ENCODE results near the gene KCTD17.

KCTD17 gene

DNA sequence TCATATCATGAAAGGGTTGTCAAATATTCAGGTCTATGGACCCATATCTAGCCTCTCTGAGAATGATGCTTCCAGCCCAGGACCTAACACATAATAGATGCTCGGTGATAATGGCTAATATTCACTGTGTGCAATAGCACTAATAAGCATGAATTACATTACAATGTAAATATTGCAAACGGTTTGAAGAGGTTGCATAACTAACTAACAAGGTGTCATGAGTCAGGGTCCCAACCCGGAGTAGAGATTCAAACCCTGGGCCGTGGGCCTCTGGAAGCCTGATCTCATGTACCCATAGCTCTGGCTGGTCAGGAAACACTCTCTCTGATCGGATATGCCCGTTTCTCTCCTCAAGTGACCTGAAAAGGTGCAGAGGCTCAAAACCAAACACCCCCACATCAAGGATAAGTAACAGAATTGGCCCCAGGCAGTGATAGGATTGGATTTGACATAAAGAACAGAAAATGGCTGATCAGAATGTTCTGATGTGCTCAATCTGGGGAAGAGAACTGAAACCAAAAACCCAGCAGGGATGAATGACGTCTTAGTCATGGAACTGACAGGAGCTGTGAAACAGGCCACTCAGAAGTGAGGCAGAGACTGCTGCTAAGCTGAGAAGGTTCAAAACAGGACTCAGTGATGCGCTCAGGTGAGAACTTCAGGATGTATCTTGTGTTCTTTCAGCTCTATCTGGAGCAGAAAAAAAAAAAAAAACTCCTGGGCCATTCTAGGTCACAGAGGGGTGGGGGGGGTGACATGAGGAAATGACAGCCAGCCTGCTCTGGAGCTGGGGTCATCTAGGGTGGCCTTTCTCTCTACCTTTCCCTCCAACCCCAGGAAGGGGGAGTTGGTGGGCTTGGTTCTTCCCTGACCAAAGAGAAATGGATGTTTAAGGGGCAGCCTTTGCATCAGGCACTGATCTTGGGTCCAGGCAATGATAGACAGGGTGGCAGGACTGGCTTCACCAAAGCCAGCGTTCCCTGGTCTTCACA, 6.6 kb upstream of the KCTD17 start:
- Histone ChIP-seq H3K27ac (ENCODE audit: low read depth, low read length) (no peak overlapping the region), H3K4me3 (ENCODE audit: low read depth, low read length) (no peak overlapping the region), H3K9ac (ENCODE audit: low read length) (no peak overlapping the region), H3K27me3 (ENCODE audit: control insufficient read depth, insufficient read depth, low read length) (no peaks in the 10 kb centered on the region; the same call in 1 of the 2 replicates), H3K36me3 (ENCODE audit: control insufficient read depth, insufficient read depth, low read length) (no peaks in the 10 kb centered on the region), H3K4me1 (ENCODE audit: control insufficient read depth, insufficient read depth, low read length) (peaks cover 17% of the 10 kb centered on the region), H3K9me3 (ENCODE audit: control insufficient read depth, insufficient read depth, low read depth, low read length) (no peaks in the 10 kb centered on the region)

DNA sequence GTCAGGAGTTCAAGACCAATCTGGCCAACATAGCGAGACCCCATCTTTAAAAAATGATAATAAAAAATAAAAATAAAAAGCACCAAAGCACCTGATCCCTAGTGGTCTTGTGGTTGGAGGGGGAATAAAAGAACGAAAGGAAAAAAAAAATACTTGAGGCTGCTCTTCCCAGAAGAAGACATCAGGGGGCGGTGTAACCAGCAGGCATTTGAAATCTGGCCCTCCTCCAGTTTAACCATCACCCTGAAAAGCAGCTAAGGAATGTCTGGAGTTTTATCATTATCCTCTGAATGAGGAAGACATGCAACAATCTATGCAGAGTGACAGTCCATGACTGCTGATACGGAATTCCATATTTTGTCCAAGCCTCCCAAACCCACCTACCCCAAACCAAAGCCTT, 5.6 kb upstream of the KCTD17 start:
- Histone ChIP-seq H3K4me3 (ENCODE audit: low read depth, low read length) (no peak overlapping the region), H3K9ac (ENCODE audit: low read length) (no peak overlapping the region), H3K27ac (ENCODE audit: low read depth, low read length) (no peak overlapping the region), H3K27me3 (ENCODE audit: control insufficient read depth, insufficient read depth, low read length) (peaks cover 6% of the 10 kb centered on the region; the same call in 1 of the 2 replicates), H3K36me3 (ENCODE audit: control insufficient read depth, insufficient read depth, low read length) (no peaks in the 10 kb centered on the region), H3K9me3 (ENCODE audit: control insufficient read depth, insufficient read depth, low read depth, low read length) (no peaks in the 10 kb centered on the region), H3K4me1 (ENCODE audit: control insufficient read depth, insufficient read depth, low read length) (peaks cover 13% of the 10 kb centered on the region)

DNA sequence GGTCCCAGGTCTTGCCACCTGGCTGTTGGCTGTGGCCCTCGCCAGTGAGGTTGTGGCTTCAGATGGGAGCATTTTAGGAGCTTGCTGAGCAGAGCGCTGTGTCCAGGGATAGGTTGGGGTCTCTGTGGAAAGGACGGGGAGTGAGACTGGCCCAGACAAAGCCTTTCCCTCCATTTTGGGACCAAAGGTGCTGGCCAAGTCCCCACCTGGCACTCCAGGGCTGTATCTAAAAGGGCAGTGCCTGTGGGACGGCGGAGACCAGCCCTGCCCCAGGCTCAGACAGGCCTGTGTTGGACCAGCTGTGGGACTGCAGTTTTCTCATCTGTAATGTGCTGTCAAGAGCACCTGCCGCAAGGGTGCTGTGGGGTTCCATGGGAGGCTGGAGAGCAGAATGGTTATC, 5.0 kb upstream of the KCTD17 start:
- Histone ChIP-seq H3K9ac (ENCODE audit: low read length) (no peak overlapping the region), H3K4me1 (ENCODE audit: control insufficient read depth, insufficient read depth, low read length) (peaks cover 11% of the 10 kb centered on the region), H3K27ac (ENCODE audit: low read depth, low read length) (no peak overlapping the region)

DNA sequence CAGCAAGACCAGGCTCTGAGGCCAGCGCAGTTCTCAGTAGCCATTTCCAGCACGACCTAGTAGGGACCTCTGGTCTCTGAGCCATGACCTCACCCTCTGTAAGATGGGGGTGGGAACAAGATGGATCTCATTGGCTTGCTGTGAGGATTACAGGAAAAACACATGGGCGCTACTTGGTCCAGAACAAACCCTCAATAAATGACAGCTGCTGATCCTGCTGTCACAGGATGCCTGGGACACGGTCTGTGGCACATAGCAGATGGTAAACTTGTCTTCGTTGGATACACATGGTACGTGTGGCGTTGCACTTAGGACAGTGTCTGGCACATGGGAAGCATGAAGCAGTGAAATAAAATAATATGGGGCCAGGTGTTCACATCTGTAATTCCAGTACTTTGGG, 4.5 kb upstream of the KCTD17 start:
- H3K4me1 ChIP-seq (ENCODE audit: control insufficient read depth, insufficient read depth, low read length) = peaks cover 11% of the 10 kb centered on the region
- no peak overlapping the region for H3K27ac ChIP-seq (ENCODE audit: low read depth, low read length)
- H3K27me3 ChIP-seq (ENCODE audit: control insufficient read depth, insufficient read depth, low read length) = peaks cover 6% of the 10 kb centered on the region; the same call in 1 of the 2 replicates
- H3K9me3 ChIP-seq (ENCODE audit: control insufficient read depth, insufficient read depth, low read depth, low read length) = no peaks in the 10 kb centered on the region
- H3K36me3 ChIP-seq (ENCODE audit: control insufficient read depth, insufficient read depth, low read length) = no peaks in the 10 kb centered on the region
- H3K9ac ChIP-seq (ENCODE audit: low read length) = no peak overlapping the region
- no peak overlapping the region for H3K4me3 ChIP-seq (ENCODE audit: low read depth, low read length)

More for the DNA sequence above, 5.0 kb upstream of the KCTD17 start:
- Histone ChIP-seq H3K9me3 (ENCODE audit: control insufficient read depth, insufficient read depth, low read depth, low read length) (no peaks in the 10 kb centered on the region), H3K4me3 (ENCODE audit: low read depth, low read length) (no peak overlapping the region), H3K27me3 (ENCODE audit: control insufficient read depth, insufficient read depth, low read length) (peaks cover 6% of the 10 kb centered on the region; the same call in 1 of the 2 replicates), H3K36me3 (ENCODE audit: control insufficient read depth, insufficient read depth, low read length) (no peaks in the 10 kb centered on the region)

DNA sequence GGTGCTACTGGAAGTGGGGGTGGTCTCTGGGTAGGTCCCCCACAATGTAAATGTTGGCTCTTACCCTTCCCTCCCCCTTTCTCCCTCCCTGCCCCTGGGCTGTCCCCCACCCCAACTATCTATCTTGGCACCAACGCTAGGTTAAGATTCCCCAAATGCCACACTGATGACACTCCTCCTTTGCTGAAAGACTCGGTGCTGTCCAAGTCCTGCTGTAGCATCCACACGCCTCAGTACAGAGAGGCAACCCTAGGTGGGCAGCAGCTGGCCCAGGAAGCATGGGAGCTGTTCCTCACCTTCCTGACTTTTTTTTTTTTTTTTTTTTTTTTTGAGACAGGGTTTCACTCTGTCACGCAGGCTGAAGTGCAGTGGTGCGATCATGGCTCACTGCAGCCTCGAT, 3.4 kb upstream of the KCTD17 start:
- no peaks in the 10 kb centered on the region for H3K36me3 ChIP-seq (ENCODE audit: control insufficient read depth, insufficient read depth, low read length)
- no peak overlapping the region for H3K4me3 ChIP-seq (ENCODE audit: low read depth, low read length)
- H3K4me1 ChIP-seq (ENCODE audit: control insufficient read depth, insufficient read depth, low read length) = peaks cover 15% of the 10 kb centered on the region
- no peaks in the 10 kb centered on the region for H3K9me3 ChIP-seq (ENCODE audit: control insufficient read depth, insufficient read depth, low read depth, low read length)
- H3K9ac ChIP-seq (ENCODE audit: low read length) = no peak overlapping the region
- peaks cover 6% of the 10 kb centered on the region; the same call in 1 of the 2 replicates for H3K27me3 ChIP-seq (ENCODE audit: control insufficient read depth, insufficient read depth, low read length)
- no peak overlapping the region for H3K27ac ChIP-seq (ENCODE audit: low read depth, low read length)

DNA sequence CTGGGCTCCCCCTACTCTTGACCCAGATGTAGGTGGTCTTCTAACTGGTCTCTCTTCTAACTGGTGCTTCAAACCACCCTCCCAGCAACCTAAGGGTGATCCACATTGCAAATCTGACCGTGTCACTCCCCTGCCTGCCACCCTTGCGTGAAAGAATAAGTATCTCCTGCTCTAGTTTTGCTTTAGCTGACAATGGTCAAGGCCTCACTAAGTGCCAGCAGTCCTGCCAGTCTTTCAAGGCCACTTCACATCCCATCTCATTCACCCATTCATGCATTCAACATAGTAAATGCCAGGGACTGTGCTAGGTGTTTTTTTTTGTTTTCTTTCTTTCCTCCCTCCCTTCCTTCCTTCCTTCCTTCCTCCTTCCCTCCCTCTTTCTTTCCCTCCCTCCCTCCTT, 2.3 kb upstream of the KCTD17 start:
- Histone ChIP-seq H3K9me3 (ENCODE audit: control insufficient read depth, insufficient read depth, low read depth, low read length) (no peaks in the 10 kb centered on the region), H3K27me3 (ENCODE audit: control insufficient read depth, insufficient read depth, low read length) (peaks cover 6% of the 10 kb centered on the region; the same call in 1 of the 2 replicates)

DNA sequence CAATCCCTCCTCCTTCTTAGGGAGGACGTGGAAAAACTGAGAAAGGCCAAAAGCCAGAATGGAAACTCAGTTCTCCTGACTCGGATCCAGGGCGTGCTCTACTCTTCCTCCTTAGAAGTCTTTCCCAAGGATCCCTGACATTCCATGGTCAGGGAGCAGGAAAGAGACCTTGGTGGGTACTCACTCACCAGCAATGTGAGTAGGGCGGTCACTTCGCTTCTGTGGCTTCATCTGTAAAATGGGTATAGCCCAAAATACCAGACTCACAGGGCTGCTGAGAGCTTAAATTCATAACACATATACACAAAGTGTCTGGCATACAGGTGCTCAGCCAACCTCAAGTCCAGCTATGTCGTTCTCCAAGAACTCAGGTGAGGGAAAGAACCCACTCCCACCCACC, 629 bp upstream of the KCTD17 start:
- Histone ChIP-seq H3K9ac (ENCODE audit: low read length) (no peak overlapping the region), H3K27ac (ENCODE audit: low read depth, low read length) (no peak overlapping the region), H3K4me3 (ENCODE audit: low read depth, low read length) (peak overlapping the region; percentile 92; the same call in 1 of the 2 replicates), H3K27me3 (ENCODE audit: control insufficient read depth, insufficient read depth, low read length) (peaks cover 6% of the 10 kb centered on the region; the same call in 1 of the 2 replicates), H3K9me3 (ENCODE audit: control insufficient read depth, insufficient read depth, low read depth, low read length) (no peaks in the 10 kb centered on the region), H3K4me1 (ENCODE audit: control insufficient read depth, insufficient read depth, low read length) (peaks cover 7% of the 10 kb centered on the region; the same call in 1 of the 2 replicates), H3K36me3 (ENCODE audit: control insufficient read depth, insufficient read depth, low read length) (peaks cover 10% of the 10 kb centered on the region; the same call in 1 of the 2 replicates)

More for the DNA sequence above, 2.3 kb upstream of the KCTD17 start:
- Histone ChIP-seq H3K36me3 (ENCODE audit: control insufficient read depth, insufficient read depth, low read length) (peaks cover 5% of the 10 kb centered on the region; the same call in 1 of the 2 replicates), H3K9ac (ENCODE audit: low read length) (no peak overlapping the region), H3K4me1 (ENCODE audit: control insufficient read depth, insufficient read depth, low read length) (peaks cover 7% of the 10 kb centered on the region; the same call in 1 of the 2 replicates), H3K27ac (ENCODE audit: low read depth, low read length) (no peak overlapping the region), H3K4me3 (ENCODE audit: low read depth, low read length) (no peak overlapping the region)

DNA sequence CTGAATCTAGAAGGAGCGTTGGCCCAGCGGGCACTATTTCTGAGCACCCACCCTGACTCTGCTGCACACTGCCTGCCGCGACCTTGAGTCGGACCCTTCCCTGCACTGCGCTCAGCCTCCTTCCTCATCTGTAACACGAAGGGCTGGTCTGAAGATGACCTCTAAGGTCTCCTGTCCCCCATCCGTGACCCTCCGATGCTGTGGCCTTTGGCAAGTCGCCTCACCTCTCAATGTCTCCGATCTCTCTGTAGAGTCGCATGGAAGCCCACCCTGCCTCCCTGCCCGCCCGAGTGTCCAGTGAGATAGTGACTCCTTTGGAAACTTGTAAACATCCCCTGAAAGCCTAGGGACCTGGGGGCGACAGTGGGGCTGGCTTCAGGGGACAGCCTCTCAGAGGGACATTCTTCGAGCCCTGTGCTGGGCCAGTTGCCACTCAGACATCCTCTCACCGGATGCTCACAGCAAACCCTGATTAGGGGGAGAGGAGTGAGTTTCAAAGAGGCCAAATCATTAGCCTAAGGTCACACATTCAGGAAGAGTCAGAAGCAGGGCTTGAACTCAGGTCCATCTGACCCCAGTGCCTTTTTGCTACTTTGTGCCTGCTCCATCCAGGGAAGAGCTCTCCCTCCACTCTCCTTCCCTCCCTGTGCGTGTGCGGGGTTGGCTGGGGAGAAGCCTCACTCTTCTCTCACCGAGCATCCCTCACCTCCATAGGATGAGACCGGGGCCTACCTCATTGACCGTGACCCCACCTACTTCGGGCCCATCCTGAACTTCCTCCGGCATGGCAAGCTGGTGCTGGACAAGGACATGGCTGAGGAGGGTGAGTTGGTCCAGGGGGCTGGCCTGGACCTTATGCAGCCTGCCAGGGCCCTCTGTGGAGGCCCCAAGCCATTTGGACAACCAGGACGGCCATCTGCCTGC, 1.1 kb downstream of the KCTD17 start:
- peak overlapping the region; percentile 92 for H3K4me3 ChIP-seq (ENCODE audit: low read depth, low read length)
- H3K9ac ChIP-seq (ENCODE audit: low read length) = peak overlapping the region; percentile 20
- no peaks in the 10 kb centered on the region for H3K9me3 ChIP-seq (ENCODE audit: control insufficient read depth, insufficient read depth, low read depth, low read length)
- H3K27ac ChIP-seq (ENCODE audit: low read depth, low read length) = no peak overlapping the region
- H3K27me3 ChIP-seq (ENCODE audit: control insufficient read depth, insufficient read depth, low read length) = peaks cover 6% of the 10 kb centered on the region; the same call in 1 of the 2 replicates
- H3K4me1 ChIP-seq (ENCODE audit: control insufficient read depth, insufficient read depth, low read length) = peaks cover 7% of the 10 kb centered on the region; the same call in 1 of the 2 replicates
- H3K36me3 ChIP-seq (ENCODE audit: control insufficient read depth, insufficient read depth, low read length) = peaks cover 27% of the 10 kb centered on the region

DNA sequence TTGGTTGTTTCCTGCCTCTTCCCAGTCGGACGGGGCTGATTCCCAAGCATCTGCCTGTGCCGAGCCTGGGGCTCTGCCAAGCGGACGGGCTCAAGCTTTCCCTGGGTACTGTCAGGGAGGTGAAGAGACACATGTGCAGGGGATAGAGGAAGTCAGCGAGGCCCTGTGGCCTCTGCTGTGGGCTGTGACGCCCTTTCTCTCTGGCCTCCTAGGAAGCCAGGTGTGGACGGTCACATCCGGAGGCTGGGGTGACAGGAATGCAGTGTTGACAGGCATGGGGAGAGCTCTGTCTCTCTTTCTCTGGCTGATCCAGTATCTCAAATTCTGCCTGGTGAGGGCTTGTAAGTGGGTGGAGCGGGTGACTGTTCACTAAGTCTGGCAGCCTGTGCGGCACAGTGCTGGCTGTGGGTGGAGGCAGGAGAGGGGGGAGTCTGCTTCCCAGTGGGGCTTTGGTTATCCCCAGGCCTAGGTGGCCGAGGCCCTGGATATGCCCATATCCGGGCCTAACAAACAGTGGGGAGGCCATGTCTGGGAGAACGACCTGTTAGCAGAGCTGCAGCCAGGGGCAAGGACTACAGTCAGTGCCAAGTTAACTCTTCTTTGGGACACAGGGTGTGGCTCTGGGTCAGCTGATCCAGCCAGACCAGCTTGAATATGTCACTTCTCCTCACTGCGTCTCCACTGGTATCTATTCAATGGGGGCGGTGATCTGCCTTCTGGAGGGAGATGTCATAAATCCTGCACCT, 1.9 kb downstream of the KCTD17 start:
- H3K36me3 ChIP-seq (ENCODE audit: control insufficient read depth, insufficient read depth, low read length) = peaks cover 35% of the 10 kb centered on the region
- peak overlapping the region; percentile 20 for H3K9ac ChIP-seq (ENCODE audit: low read length)
- H3K4me1 ChIP-seq (ENCODE audit: control insufficient read depth, insufficient read depth, low read length) = peaks cover 7% of the 10 kb centered on the region; the same call in 1 of the 2 replicates
- H3K9me3 ChIP-seq (ENCODE audit: control insufficient read depth, insufficient read depth, low read depth, low read length) = no peaks in the 10 kb centered on the region
- H3K4me3 ChIP-seq (ENCODE audit: low read depth, low read length) = no peak overlapping the region
- H3K27me3 ChIP-seq (ENCODE audit: control insufficient read depth, insufficient read depth, low read length) = peaks cover 6% of the 10 kb centered on the region; the same call in 1 of the 2 replicates
- no peak overlapping the region for H3K27ac ChIP-seq (ENCODE audit: low read depth, low read length)

DNA sequence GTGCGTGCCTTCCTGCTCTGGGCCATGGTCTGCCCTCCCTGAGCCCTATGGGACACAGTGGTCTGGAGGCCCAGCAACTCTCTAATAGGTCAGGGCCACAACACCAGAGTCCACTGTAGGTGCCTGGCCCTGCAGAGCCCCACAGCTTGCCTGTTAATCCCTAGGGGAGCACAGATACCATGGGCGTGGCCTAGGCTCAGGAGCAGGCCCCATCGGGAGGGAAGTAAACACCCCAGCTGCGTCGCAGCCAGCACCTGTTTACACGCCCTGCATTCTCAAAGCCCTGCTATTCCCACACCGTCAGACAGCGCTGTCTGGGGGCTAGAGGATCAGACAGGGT, 2.5 kb downstream of the KCTD17 start:
- H3K9me3 ChIP-seq (ENCODE audit: control insufficient read depth, insufficient read depth, low read depth, low read length) = no peaks in the 10 kb centered on the region
- peaks cover 7% of the 10 kb centered on the region for H3K4me1 ChIP-seq (ENCODE audit: control insufficient read depth, insufficient read depth, low read length)
- no peak overlapping the region for H3K27ac ChIP-seq (ENCODE audit: low read depth, low read length)
- H3K9ac ChIP-seq (ENCODE audit: low read length) = no peak overlapping the region
- H3K27me3 ChIP-seq (ENCODE audit: control insufficient read depth, insufficient read depth, low read length) = peaks cover 6% of the 10 kb centered on the region; the same call in 1 of the 2 replicates
- no peak overlapping the region for H3K4me3 ChIP-seq (ENCODE audit: low read depth, low read length)
- peaks cover 35% of the 10 kb centered on the region for H3K36me3 ChIP-seq (ENCODE audit: control insufficient read depth, insufficient read depth, low read length)
